BJ (cell line): Measurements from ENCODE around the gene GNPDA1. TPM values are rescaled to one million over a fixed set of nuclear protein-coding genes. Genes with fewer than 3 reads are reported as not detected.

ENCODE experiments used
- CTCF ChIA-PET: fragments of 350-600 bp; formaldehyde crosslinking; extraction: SDS; loops from one replicate; lab custom pipeline; 2021; ENCODE audit warnings: antibody characterized with exemption, inconsistent platforms; lab: Yijun Ruan, JAX
- POLR2A ChIA-PET: fragments of 300-600 bp; sonication (Branson Sonifier 250); formaldehyde crosslinking; extraction: SDS; loops from one replicate; lab custom pipeline; 2021; ENCODE audit warnings: antibody characterized with exemption; lab: Charles Lee
- DNase-seq: peaks from one replicate; pipeline ENCODE4 v3.0.0-alpha.2; 2011; ENCODE audit warnings: low read depth
- H3K27me3 ChIP-seq: 2 replicates; pipeline ENCODE4 v1.6.0; 2011; ENCODE audit warnings: low read length; ENCODE audit not compliant: control insufficient read depth, insufficient read depth
- H3K36me3 ChIP-seq: 2 replicates; pipeline ENCODE4 v1.5.1; 2011; ENCODE audit warnings: low read length; ENCODE audit not compliant: control insufficient read depth, insufficient read depth
- H3K4me3 ChIP-seq: 2 replicates; pipeline ENCODE4 v1.5.1; 2011; ENCODE audit warnings: low read depth, mild to moderate bottlenecking, control low read depth, low read length
- CTCF ChIP-seq: IDR thresholded peaks from 2 replicates; pipeline ENCODE4 v1.5.1; 2011; ENCODE audit warnings: low read depth, mild to moderate bottlenecking, control low read depth, inconsistent platforms, low read length, moderate library complexity; ENCODE audit not compliant: insufficient read depth
- polyA plus RNA-seq: library from polyadenylated mRNA; depleted of rRNA; stranded (reverse); fragments of >200 nt; gene quantifications from 2 replicates; pipeline ENCODE4 v1.2.3, GENCODE V29; 2011

GNPDA1 gene
- polyA plus RNA-seq, 1 experiment, result 12.5 TPM

GRCh38 chr5:142013734-142014521, 1.1 kb upstream of the GNPDA1 start:
- Histone ChIP-seq H3K27me3 (peaks cover 1% of the 10 kb centered on the region; the same call in 1 of the 2 replicates), H3K4me3 (no peak overlapping the region), H3K36me3 (no peaks in the 10 kb centered on the region; the same call in 1 of the 2 replicates)
- CTCF ChIA-PET, result interaction anchor here (0.6 to 5.9 kb wide), 29 partner anchors 11 to 549 kb away, joined by 3 to 50 read pairs (median 4); partner anchors contain the start of genes NDFIP1 and RNF14
- DNase-seq, result no peak
- POLR2A ChIA-PET, result no interaction called here
- TF ChIP-seq CTCF, result no peak

- Histone ChIP-seq H3K27me3 (no peaks in the 10 kb centered on the region), H3K4me3 (peak overlapping the region; percentile 68), H3K36me3 (no peaks in the 10 kb centered on the region; the same call in 1 of the 2 replicates)
- ChIA-PET CTCF (interaction anchor here (0.6 to 5.9 kb wide), 18 partner anchors 10 to 321 kb away, joined by 3 to 50 read pairs (median 4); partner anchors contain the start of genes NDFIP1, PCDH1 and RNF14), POLR2A (no interaction called here)
- no peak for DNase-seq
- TF ChIP-seq CTCF, result peak; percentile 53
These were observed 541 bp downstream of the GNPDA1 start for GRCh38 chr5:142012186-142012785.

- Histone ChIP-seq H3K27me3 (no peaks in the 10 kb centered on the region), H3K4me3 (no peak overlapping the region; the same call in 1 of the 2 replicates), H3K36me3 (no peaks in the 10 kb centered on the region; the same call in 1 of the 2 replicates)
- no peak for DNase-seq
- ChIA-PET POLR2A (interaction anchor here (0.5 kb wide), 1 partner anchor 727 kb away, joined by 6 read pairs; no protein-coding TSS in a partner anchor), CTCF (interaction anchor here (0.6 to 5.9 kb wide), 12 partner anchors 20 to 320 kb away, joined by 3 to 50 read pairs (median 4); partner anchors contain the start of genes PCDH1 and RNF14)
- TF ChIP-seq CTCF, result no peak
These were observed 1.1 kb downstream of the GNPDA1 start for GRCh38 chr5:142011572-142012185.

- Histone ChIP-seq H3K4me3 (no peak overlapping the region), H3K27me3 (no peaks in the 10 kb centered on the region), H3K36me3 (peaks cover 10% of the 10 kb centered on the region)
- TF ChIP-seq CTCF, result no peak
- no peak for DNase-seq
- POLR2A ChIA-PET, result interaction anchor here (0.6 kb wide), 1 partner anchor 15 kb away, joined by 21 read pairs; no protein-coding TSS in a partner anchor
- CTCF ChIA-PET, result interaction anchor here (2.7 kb wide), 1 partner anchor 133 kb away, joined by 9 read pairs; no protein-coding TSS in a partner anchor
These were observed 2.9 kb downstream of the GNPDA1 start for GRCh38 chr5:142009886-142010285.
